ENCODE results near the gene ABCC9.

GRCh38 chr12:21795648-21796328 lies 145.4 kb downstream of the ABCC9 start:
- TF ChIP-seq, protein P1, sequence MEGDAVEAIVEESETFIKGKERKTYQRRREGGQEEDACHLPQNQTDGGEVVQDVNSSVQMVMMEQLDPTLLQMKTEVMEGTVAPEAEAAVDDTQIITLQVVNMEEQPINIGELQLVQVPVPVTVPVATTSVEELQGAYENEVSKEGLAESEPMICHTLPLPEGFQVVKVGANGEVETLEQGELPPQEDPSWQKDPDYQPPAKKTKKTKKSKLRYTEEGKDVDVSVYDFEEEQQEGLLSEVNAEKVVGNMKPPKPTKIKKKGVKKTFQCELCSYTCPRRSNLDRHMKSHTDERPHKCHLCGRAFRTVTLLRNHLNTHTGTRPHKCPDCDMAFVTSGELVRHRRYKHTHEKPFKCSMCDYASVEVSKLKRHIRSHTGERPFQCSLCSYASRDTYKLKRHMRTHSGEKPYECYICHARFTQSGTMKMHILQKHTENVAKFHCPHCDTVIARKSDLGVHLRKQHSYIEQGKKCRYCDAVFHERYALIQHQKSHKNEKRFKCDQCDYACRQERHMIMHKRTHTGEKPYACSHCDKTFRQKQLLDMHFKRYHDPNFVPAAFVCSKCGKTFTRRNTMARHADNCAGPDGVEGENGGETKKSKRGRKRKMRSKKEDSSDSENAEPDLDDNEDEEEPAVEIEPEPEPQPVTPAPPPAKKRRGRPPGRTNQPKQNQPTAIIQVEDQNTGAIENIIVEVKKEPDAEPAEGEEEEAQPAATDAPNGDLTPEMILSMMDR (IDR thresholded peaks at IDR 0.05; ENCODE audit: insufficient read depth, low read length, poor library complexity, severe bottlenecking) = no peak
- TF ChIP-seq EZH2phosphoT487 (conservative IDR thresholded peaks at IDR 0.05; ENCODE audit: low read length) = no peak

Data from SU-DHL-6 (cell line).